ENCODE measurements around the gene LAMA3. TPM values are rescaled to one million over a fixed set of nuclear protein-coding genes. Genes with fewer than 3 reads are reported as not detected.

Gene LAMA3
- total RNA-seq, 1 donor from 2014 or later, result 69.8 TPM

DNA sequence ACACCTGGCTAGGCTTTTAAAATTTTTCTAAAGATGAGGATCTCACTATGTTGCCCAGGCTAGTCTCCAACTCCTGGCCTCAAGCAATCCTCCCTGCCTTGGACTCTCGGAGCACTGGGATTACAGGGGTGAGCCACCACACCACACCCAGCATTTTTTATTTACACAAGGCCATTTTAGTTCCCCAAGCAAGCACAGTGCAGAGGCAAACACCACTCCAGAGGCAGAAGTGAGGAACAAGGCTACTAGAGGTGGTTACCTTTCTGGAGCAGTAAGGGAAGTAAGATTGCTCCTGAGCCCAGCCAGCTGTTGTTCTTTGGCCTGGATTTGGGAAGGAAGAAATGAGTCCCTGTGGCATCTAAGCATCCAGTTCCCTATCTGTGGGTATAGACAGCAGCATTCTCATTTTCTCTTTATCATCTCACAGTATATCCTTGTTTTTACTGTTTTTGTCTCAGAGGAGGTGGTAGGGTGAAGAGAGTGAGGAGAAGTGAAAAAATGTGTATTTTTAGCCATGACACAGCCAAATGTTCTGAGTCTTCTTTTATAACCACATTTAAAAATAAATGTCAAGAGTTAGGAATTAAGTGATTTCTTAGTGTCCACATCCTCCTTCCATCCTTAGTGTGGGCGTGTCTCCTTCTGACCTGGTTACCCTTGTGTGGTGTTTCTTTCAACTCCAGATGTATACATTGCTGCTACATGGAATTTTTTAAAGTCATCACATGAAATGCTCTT is 314.8 kb downstream of the LAMA3 start:
- no peak overlapping the region for H3K4me3 ChIP-seq (ENCODE audit: low read depth, low read length)
- TF ChIP-seq, protein P1, sequence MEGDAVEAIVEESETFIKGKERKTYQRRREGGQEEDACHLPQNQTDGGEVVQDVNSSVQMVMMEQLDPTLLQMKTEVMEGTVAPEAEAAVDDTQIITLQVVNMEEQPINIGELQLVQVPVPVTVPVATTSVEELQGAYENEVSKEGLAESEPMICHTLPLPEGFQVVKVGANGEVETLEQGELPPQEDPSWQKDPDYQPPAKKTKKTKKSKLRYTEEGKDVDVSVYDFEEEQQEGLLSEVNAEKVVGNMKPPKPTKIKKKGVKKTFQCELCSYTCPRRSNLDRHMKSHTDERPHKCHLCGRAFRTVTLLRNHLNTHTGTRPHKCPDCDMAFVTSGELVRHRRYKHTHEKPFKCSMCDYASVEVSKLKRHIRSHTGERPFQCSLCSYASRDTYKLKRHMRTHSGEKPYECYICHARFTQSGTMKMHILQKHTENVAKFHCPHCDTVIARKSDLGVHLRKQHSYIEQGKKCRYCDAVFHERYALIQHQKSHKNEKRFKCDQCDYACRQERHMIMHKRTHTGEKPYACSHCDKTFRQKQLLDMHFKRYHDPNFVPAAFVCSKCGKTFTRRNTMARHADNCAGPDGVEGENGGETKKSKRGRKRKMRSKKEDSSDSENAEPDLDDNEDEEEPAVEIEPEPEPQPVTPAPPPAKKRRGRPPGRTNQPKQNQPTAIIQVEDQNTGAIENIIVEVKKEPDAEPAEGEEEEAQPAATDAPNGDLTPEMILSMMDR (conservative IDR thresholded peaks at IDR 0.05; ENCODE audit: low read depth, low read length), result no peak
- no peak for DNase-seq (ENCODE audit: low read depth)

Other genes with a start within 250 kb of the LAMA3 start
- gene RIOK3, start 236.2 kb upstream of the LAMA3 start, total RNA-seq, result 24.4 and 30.0 TPM in 2 replicates
- 37.0 and 42.5 TPM in 2 replicates for gene RMC1, start 185.9 kb upstream of the LAMA3 start, total RNA-seq
- gene NPC1, start 102.9 kb upstream of the LAMA3 start, total RNA-seq, result 54.8 and 69.5 TPM in 2 replicates
- gene ANKRD29, start 26.5 kb upstream of the LAMA3 start, total RNA-seq, result 1.2 and 2.7 TPM in 2 replicates